Omental fat pad (tissue), 4 donors: Measurements from ENCODE around the gene TSPAN17. TPM values are rescaled to one million over a fixed set of nuclear protein-coding genes. Genes with fewer than 3 reads are reported as not detected.

Source experiments
- ATAC-seq: fragments of 150-250 bp; one replicate; pipeline ENCODE4 v1.9.1; 2016; ENCODE audit warnings: mild to moderate bottlenecking, moderate library complexity; ENCODE audit not compliant: low FRiP score
- DNase-seq: peaks from one replicate; pipeline ENCODE4 v3.0.0-alpha.2; 2019; ENCODE audit warnings: low spot score
- CTCF ChIP-seq, 3 donors: fragments of 450-650 bp; IDR thresholded peaks; one replicate each; pipeline ENCODE4 v1.5.1; 2016 to 2017; ENCODE audit warnings: antibody characterized with exemption in 3 of 3, mild to moderate bottlenecking in 3 of 3, moderate library complexity in 2 of 3
- total RNA-seq, 4 donors: library from RNA; depleted of rRNA; stranded (reverse); fragments of >200 nt; gene quantifications; one replicate each; pipeline ENCODE4 v1.1.0, GENCODE V29; 2016

TSPAN17 gene
- total RNA-seq, 4 donors from 2014 or later: 8.9 to 16.9 (median 15.1) TPM

- no peak for ATAC-seq
- DNase-seq: no peak
- no peak for TF ChIP-seq CTCF (IDR thresholded peaks at IDR 0.05)
Observed at GRCh38 chr5:176608142-176608705, 39.1 kb upstream of the TSPAN17 start.

- DNase-seq (no peak), ATAC-seq (peak; percentile 12)
- TF ChIP-seq CTCF (IDR thresholded peaks at IDR 0.05): no peak
Observed at GRCh38 chr5:176608937-176609723, 38.2 kb upstream of the TSPAN17 start.

GRCh38 chr5:176609724-176610434 lies 37.4 kb upstream of the TSPAN17 start, which contains the start of gene GPRIN1:
TSS of gene GPRIN1 (minus strand) at chr5:176610156. CDS start at chr5:176599834, 10,322 bp downstream.
- ATAC-seq (peak; percentile 42), DNase-seq (no peak)
- TF ChIP-seq CTCF (IDR thresholded peaks at IDR 0.05): no peak

GRCh38 chr5:176610435-176610773 lies 36.9 kb upstream of the TSPAN17 start:
- no peak for DNase-seq
- no peak for TF ChIP-seq CTCF (IDR thresholded peaks at IDR 0.05)
- ATAC-seq: no peak

GRCh38 chr5:176611435-176611834 lies 35.8 kb upstream of the TSPAN17 start:
- no peak for ATAC-seq
- DNase-seq: peak; percentile 59
- TF ChIP-seq CTCF (IDR thresholded peaks at IDR 0.05): no peak

GRCh38 chr5:176612008-176612407 lies 35.3 kb upstream of the TSPAN17 start:
- no peak for TF ChIP-seq CTCF (IDR thresholded peaks at IDR 0.05)
- ATAC-seq: no peak

More at GRCh38 chr5:176612008-176612407, 35.3 kb upstream of the TSPAN17 start:
- DNase-seq: no peak
